HG03442 (cell line): ENCODE results near the gene DYTN.
"Not testable (repeated sequence)": the region's sequence is repeated elsewhere in the genome, so short reads cannot be mapped to it uniquely, and the experiment has no call there.

Source experiments
- ATAC-seq: cut with Tn5 transposase; IDR thresholded peaks from one replicate; pipeline ENCODE4 v1.9.1; 2021; ENCODE audit warnings: mild to moderate bottlenecking, moderate library complexity; ENCODE audit not compliant: unreplicated experiment

The DYTN gene

DNA sequence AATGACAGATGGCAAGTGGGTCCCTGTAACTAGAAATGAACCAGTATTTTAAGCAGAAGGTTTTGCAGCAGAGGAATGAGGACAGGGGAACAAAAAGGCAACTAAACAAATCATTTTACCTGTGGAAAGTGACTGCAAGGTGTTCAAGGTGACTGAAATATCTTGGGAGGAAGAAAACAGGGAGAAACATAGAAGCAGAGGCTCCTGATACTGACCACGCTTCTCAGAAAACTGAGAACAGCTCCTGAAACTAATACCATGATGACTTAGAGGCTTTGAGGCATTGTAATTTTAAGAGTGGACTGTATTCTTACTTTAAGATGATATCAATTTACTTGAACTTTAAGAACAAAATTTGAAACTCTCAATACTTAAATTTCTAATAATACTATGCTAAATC lies at the start of gene DYTN:
Gene DYTN (minus strand): TSS at position 101 of the 400 bp plus-strand sequence. CDS start 117 bp downstream, outside the sequence.
- no peak for ATAC-seq

DNA sequence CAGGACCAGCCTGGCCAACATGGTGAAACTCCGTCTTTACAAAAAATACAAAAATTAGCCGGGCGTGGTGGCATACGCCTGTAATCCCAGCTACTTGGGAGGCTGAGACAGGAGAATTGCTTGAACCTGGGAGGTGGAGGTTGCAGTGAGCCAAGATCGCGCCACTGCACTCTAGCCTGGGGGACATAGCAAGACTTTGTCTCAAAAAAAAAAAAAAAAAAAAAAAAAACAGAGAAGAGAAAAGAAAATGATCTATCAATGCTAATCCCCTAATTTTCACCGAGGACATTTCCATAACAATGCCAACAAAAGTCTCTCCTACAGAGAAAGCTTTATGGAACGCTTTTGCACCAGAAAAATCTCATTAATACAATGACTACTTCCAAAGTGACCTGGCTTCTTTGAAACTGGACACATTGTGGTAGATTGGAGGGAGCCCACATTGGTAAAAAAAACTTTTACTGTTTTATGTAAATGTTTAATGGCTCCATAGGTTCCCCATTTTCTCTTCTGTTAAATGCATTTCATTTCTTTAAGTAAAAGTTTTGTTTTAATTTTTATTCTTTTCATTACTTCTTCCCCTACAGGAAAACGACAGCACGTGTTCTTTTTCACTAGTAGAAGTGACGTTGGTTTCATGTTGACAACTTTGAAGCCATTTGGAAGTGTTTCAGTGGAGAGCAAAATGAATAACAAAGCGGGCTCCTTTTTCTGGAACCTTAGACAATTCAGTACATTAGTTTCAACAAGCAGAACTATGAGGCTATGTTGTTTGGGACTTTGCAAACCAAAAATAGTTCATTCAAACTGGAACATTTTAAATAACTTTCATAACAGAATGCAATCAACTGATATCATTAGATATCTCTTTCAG lies 48.1 kb upstream of the DYTN start:
- ATAC-seq = no peak

DNA sequence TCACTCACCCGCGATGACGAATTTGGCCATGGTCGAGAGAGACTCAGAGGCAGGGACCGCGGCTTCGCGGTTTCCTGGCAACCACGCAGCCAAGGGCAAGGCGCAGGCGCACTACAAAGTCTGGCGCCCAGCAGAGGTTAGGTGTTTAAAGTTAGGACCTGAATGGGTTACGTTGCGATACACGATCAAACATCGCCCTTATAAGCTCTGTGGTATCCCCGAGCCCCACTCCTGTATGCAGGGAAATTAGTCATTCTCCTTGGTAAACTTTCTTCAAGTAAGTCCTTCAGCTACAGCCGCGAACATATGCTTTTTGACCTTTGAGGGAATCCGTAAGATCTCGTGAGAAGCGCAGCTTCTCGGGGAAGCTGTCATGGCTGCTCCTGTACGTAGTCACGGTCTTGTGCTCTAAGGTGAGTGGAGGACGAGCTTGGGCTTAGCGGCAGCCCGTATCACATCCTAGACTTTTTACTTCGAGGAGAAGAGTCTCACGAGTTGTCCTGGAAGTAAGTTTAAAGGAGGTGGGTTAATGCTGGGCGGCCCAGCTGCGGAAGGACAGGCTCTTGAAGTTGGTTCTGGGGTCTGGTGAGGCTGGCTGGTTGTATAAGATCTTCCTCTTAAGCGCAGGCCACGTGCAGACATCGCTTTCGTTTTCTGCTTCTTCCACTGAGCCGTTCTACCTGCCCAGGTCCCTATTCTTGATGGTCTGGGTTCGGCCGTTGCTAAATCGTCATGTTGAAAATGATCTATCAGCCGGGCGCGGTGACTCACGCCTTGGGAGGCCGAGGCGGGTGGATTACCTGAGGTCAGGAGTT lies 47.3 kb upstream of the DYTN start, which contains the start of the genes FASTKD2 and MDH1B:
Gene FASTKD2 (plus strand): TSS at position 365 of the 815 bp plus-strand sequence. CDS start 1,088 bp downstream, outside the sequence.
Gene MDH1B (minus strand): TSS at position 87 of the 815 bp plus-strand sequence. CDS start 57 bp downstream, at position 30.
- ATAC-seq = peak; percentile 93

DNA sequence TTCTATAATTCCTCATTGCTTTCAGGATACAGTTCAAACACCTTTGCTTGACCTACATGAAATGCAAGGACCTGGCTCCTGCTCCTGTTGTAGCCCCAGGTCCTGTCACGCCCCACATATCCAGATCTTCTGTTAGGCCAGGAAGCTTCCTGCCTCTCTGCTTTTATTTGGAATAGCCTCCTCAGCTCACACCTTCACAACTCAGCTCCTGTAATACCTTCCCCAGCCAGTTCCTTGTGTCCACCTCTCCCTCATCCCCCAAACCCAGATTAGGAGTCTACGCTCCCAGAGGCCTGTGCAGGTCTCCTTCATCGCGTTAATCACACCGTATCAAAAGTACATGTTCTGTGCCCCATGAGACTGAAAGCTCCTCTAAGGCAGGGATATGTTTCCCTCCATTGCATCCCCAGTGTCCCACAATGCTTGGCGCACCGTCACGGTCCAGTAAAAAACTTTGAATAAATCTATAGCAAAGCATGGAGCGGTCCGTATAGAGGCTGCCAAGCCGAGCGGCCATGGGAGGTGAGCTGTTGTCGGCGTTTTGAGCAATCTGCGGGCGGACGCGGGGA lies 46.6 kb upstream of the DYTN start:
- no peak for ATAC-seq

DNA sequence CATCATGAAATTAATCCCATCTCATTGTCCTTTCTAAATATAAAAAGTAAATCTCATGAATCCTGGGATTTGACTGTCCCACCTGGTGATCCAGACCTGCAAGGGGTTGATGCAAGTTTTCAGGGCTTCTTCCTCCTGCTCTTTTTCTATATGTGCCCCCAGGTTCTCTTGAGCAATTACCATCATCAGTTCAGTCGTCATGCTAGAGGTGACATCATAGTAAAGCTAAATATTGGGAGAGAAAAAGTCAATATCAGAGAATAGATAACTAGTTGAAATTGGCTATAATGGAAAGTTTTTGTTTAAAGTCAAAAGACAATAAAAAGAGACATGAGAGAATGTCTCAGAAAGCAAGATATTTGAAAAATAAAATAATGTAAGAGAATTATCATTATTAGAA lies 38.6 kb upstream of the DYTN start:
- no peak for ATAC-seq

GRCh38 chr2:206740800-206741199 lies 22.6 kb upstream of the DYTN start:
- ATAC-seq = no peak

DNA sequence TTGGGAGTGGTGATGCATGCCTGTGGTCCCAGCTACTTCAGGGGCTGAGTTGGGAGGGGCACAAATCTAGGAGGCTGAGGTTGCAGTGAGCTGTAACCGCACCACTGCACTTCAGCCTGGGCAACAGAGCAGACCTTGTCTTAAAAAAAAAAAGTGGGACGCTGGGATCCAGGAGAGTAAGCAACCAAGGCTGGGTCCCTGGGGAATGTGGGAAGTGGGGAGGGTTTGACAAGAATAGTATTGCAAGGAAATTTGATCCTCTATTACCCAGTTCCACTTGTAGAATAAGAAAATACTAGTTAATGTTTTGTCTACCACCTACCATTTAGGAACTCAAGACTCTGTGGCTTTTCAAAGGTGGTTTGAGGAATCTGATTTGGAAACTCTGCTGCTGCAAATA lies 21.1 kb upstream of the DYTN start:
- ATAC-seq = no peak

GRCh38 chr2:206736935-206737334 lies 18.7 kb upstream of the DYTN start:
- no peak for ATAC-seq

DNA sequence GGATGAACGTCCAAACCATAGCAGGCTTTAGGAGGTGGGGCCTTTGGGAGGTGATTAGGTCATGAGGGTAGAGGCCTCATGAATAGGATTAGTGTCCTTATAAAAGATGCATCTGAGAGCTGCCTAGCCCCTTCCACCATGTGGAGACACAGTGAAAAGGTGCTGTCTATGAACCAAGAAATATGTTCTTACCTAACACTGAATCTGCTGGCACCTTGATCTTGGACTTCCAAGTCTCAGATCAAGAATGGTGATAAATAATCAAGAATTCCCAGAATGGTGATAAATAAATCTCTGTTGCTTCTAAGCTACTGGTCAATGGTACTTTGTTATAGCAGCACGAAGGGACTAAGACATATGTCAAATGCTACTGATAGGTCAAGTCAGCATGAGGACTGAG lies 15.1 kb upstream of the DYTN start:
- no peak for ATAC-seq

DNA sequence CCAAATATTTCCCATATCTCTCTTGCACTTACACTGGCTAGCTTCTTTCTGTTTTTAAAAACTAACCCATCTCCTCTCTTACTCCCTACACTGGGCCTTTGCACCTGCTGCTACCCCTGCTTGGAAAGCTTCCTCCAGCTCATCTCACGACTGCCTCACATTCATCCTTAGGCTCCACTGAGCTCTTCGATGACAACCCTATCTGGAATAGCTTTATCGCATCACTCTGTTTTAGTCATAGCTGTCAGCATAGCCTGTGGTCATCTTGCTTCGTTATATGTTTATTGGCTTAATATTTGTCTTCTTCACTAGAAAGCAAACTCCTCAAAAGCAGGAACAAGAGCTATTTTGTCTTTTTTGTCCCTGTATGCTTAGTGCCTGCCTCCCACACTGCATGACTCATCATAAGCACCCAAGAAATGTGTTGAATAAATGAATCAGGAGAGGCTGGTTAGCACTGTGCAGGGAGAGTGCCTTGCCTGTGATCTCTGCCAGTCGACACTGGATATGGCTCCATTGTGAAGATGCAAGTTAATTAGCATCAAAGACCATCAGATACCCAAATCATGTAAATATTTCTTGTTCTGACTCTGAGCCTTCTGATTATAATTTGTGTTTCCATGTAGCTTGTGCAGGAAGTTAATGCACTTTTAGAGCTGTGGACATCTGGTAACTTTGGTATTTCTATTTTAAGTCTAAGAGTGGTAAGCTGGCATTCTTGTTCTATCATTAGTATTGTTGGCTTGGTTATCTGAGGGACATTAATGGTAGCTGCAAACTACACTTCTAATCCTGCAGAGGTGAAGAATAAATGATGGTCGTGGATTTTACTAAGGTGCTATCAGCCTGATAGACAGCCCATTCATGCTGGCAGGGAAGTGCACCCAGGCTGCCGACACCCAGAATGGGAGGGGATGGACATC lies 10.3 kb upstream of the DYTN start:
- no peak for ATAC-seq

- ATAC-seq = no peak
Observed at GRCh38 chr2:206727287-206727686, 9.1 kb upstream of the DYTN start.

GRCh38 chr2:206723288-206723687 lies 5.1 kb upstream of the DYTN start:
- ATAC-seq = no peak

DNA sequence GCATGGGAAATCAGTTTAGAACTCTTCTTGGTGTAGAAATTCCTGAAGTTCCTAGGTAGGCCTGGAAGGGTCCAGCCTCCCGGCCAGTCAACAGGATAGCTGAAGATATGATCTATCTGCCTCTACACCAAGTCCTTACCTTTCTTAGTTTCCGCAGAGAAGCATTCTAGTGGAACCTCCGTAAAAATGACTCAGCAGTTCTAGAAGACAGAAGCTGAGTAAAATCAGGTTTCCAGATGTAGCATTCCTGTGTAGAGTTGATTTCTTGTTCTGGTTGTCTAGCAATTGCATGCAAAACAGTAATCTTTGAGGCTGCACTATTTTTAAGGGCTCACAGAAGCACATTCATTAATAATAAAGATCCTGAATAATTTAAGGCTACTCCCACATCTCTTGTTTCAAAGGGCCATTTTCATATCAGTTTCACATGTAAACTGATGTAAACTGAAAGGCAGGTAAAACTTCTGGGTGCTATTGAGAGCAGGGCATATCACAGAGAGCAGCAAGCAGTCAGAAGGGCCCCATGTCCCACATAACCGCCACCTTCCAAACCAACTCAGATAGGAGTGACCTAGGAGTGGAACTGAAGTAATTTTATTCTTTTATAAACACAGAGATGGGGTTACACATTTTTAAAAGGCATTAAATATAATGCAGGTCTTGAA lies 3.2 kb upstream of the DYTN start:
- ATAC-seq = peak; percentile 93

DNA sequence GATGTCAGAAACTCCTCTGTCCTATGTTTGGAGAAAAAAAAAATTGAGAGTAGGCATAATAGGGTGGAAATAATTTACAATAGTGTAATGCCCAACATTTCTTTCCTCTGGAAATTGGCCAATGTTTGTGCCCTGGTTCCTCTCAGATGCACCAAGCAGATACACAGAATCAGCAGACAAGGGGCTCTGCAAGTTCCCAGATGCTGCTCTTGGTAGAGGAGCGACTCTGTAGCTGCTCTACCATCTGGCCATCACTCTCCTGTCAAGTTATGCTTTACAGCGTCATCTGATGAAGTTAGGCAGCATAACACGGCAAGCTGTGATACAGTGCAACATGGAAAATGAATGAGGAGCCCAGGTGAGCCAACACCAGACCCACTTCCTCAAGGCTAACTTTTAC lies 1.6 kb downstream of the DYTN start:
- ATAC-seq = no peak

GRCh38 chr2:206715183-206715582 lies 3.0 kb downstream of the DYTN start:
- not testable (repeated sequence) for ATAC-seq

DNA sequence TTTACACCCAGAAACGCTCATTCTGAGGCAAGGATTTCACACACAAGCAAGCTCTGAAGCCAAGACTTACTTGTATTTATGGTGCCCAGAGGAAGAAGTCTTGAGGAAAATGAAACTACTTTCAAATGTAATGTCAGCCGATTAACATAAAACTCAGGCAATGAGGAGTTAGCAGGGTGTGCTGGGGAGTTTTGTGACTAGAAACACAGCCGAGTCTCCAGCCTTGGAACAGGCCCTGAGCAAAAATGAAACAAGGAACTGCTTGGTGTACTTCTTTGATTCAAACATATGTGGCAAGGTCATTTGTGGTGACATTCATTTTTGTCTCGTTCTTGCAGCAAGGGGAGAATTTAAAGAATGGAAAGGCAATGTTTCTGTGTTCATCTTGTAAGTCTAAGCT lies 4.5 kb downstream of the DYTN start:
- ATAC-seq = peak; percentile 73

- ATAC-seq = no peak
Observed at GRCh38 chr2:206708286-206708685, 9.9 kb downstream of the DYTN start.

- ATAC-seq = no peak
Observed at GRCh38 chr2:206707164-206707701, 11.0 kb downstream of the DYTN start.

DNA sequence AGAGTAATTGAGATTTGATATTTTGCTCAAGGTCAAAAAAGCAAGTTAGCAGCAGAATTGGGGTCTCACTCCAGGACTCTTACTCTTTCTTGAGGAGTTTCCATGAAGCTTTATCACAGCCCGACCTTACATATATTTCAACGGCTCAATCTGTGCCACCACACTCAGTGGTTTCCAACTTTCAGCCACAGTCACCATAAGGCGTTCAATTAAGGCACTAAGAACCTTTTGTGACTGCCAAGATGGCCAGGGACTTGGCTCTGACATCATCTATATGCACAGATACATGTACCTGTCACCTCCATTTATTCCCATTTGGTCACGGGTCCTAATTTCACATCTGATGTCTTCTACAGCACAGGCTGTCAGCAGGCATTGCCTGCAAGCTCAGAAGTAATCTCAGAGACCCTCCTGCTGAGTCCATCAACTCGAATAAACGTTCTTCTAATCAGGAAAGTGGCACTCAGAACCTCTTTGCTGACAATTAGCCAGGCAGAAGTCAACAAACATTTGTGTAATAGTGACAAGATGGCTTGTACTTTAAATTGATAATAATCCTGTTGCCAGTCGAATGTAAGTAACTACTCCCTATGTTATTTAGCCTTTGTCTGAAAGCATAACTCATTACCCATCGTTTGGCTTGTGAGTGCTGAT lies 16.1 kb downstream of the DYTN start:
- ATAC-seq = no peak
